Lung (tissue), 12 donors: ENCODE results near the gene HOXB5. TPM values are rescaled to one million over a fixed set of nuclear protein-coding genes. Genes with fewer than 3 reads are reported as not detected.

Experiments used
- ATAC-seq: fragments of 200-7000 bp; cut with Tn5 transposase; one replicate; pipeline ENCODE4 v1.9.1; 2020; ENCODE audit warnings: moderate number of reproducible peaks; ENCODE audit not compliant: insufficient read depth, low FRiP score
- DNase-seq, 3 donors: peaks; one replicate each; pipeline ENCODE4 v3.0.0-alpha.2; 2013 to 2017
- H3K27ac ChIP-seq, 2 donors: one replicate each; pipeline ENCODE4 v1.5.1; 2013; ENCODE audit warnings: mild to moderate bottlenecking in 2 of 2, moderate library complexity in 2 of 2, control low read depth in 1 of 2, inconsistent platforms in 1 of 2, low read depth in 1 of 2, low read length in 1 of 2
- H3K27me3 ChIP-seq, 3 donors: one replicate each; pipeline ENCODE4 v1.5.1; 2013; ENCODE audit warnings: low read length in 2 of 3; ENCODE audit not compliant: control insufficient read depth in 3 of 3, insufficient read depth in 3 of 3
- H3K36me3 ChIP-seq, 4 donors: one replicate each; pipeline ENCODE4 v1.5.1; 2013; ENCODE audit warnings: low read length in 4 of 4, mild to moderate bottlenecking in 1 of 4, moderate library complexity in 1 of 4; ENCODE audit not compliant: control insufficient read depth in 4 of 4, insufficient read depth in 4 of 4
- H3K4me1 ChIP-seq, 5 donors: one replicate each; pipeline ENCODE4 v1.5.1; 2013; ENCODE audit warnings: low read length in 5 of 5, mild to moderate bottlenecking in 2 of 5, moderate library complexity in 1 of 5; ENCODE audit not compliant: control insufficient read depth in 5 of 5, insufficient read depth in 5 of 5
- H3K4me3 ChIP-seq: one replicate; pipeline ENCODE4 v1.5.1; 2013; ENCODE audit warnings: mild to moderate bottlenecking, control low read depth, moderate library complexity
- H3K9ac ChIP-seq, 2 donors: one replicate each; pipeline ENCODE4 v1.5.1; 2013; ENCODE audit warnings: low read length in 2 of 2, control low read depth in 1 of 2; ENCODE audit not compliant: insufficient read depth in 1 of 2
- H3K9me3 ChIP-seq, 4 donors: one replicate each; pipeline ENCODE4 v1.5.1; 2013; ENCODE audit warnings: low read length in 3 of 4, mild to moderate bottlenecking in 1 of 4, moderate library complexity in 1 of 4; ENCODE audit not compliant: control insufficient read depth in 4 of 4, insufficient read depth in 3 of 4
- CTCF ChIP-seq: IDR thresholded peaks from 2 replicates; pipeline ENCODE4 v1.5.1; 2012; ENCODE audit warnings: mild to moderate bottlenecking; ENCODE audit errors: control extremely low read depth, extremely low read depth
- WGBS, 2 donors: extraction: QIAGEN DNeasy Blood & Tissue Kit; methylation state at CpG; one replicate each; pipeline ENCODE4 v1.1.7; 2013; 5-methylcytosine and 5-hydroxymethylcytosine counted together
- polyA plus RNA-seq, 2 donors: library from polyadenylated mRNA; stranded (reverse); fragments of 200-250 nt; gene quantifications; one replicate each; pipeline ENCODE4 v1.2.1, GENCODE V29; 2013
- total RNA-seq, 2 donors: library from RNA; depleted of rRNA in 1 of 2; stranded (reverse); fragments of >200 nt in 1 of 2; gene quantifications; one replicate each; pipeline ENCODE4 v1.2.1, GENCODE V29; 2014 to 2021
- donor health status: control.
- donor health status: control.
- donor health status: Bipolar disorder and iron deficiency.
- donor health status: healthy.
- donor health status: DM: yes; HTN: yes; CAD: no.

The HOXB5 gene
- total and polyA plus RNA-seq, 4 donors: 1.8 to 2.9 (median 2.2) TPM

DNA sequence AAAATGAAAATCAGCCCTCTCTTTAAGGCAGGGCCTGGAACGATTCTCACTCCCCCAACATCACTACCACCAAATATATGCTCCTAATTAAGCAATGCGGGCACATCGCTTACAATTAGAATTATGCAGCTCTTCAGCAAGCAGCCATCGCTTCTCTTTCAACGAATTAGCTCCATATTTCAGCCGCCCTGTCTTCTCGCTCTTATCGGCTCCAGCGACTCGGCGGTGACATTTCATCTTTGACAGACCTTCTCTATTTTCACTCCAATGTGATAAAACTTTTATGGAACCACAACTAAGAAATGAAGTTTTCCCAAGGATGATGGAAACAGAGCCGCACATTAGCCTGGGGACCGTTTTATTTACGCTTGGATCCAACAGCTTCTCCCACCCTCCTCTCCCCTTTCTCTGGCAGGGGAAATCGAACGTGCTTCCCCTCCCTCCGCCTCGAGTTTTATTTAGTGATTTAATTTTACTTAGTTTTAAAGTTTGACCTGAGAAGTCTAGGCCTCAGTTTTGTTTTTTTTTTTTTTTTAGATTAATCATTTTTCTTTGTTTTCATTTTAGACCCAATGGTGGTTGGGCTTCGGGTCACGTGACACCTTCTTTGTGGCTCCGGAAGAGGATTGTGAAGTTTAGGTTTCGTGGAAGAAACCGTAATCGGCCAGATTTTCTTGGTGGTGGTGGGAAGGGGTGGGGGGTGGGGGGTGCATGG is 45.6 kb downstream of the HOXB5 start:
- H3K27me3 ChIP-seq: peaks cover 0 to 67% (median 0%) of the 10 kb centered on the region in 3 donors
- TF ChIP-seq CTCF: no peak
- peak; percentile 83 to 95 (median 94) for DNase-seq
- peaks cover 0 to 3% (median 0%) of the 10 kb centered on the region in 4 donors for H3K9me3 ChIP-seq
- peaks cover 0 to 68% (median 10%) of the 10 kb centered on the region in 5 donors for H3K4me1 ChIP-seq
- H3K9ac ChIP-seq: peak overlapping the region; percentile 13 to 91
- H3K4me3 ChIP-seq: no peak overlapping the region
- peak overlapping the region; percentile 34 to 79 for H3K27ac ChIP-seq
- 23 to 30% methylated on average over 24 of the region's 24 CpGs for WGBS, 2 donors
- ATAC-seq: no peak
- peaks cover 0 to 24% (median 4%) of the 10 kb centered on the region in 4 donors for H3K36me3 ChIP-seq

- WGBS, 2 donors: 35 to 36% methylated on average over 10 of the region's 10 CpGs
- H3K9ac ChIP-seq: peak overlapping the region; percentile 37 to 91
Measured at GRCh38 chr17:48546924-48547807, 46.4 kb downstream of the HOXB5 start.

More at GRCh38 chr17:48546924-48547807, 46.4 kb downstream of the HOXB5 start:
- no peak for TF ChIP-seq CTCF
- Histone ChIP-seq H3K4me1 (peaks cover 0 to 62% (median 10%) of the 10 kb centered on the region in 5 donors), H3K36me3 (peaks cover 0 to 28% (median 4%) of the 10 kb centered on the region in 4 donors), H3K4me3 (no peak overlapping the region), H3K27ac (peak overlapping the region; percentile 4 to 79), H3K27me3 (peaks cover 0 to 69% (median 0%) of the 10 kb centered on the region in 3 donors), H3K9me3 (peaks cover 0 to 3% (median 0%) of the 10 kb centered on the region in 4 donors)
- no peak for ATAC-seq
- DNase-seq: peak; percentile 86 to 98 (median 97)
